PFSK-1 (cell line): ENCODE data around the gene GHRL.

Experiments used
- FOXP2 ChIP-seq: optimal IDR thresholded peaks from 2 replicates; pipeline ENCODE3; 2011; ENCODE audit warnings: borderline replicate concordance, control low read depth, inconsistent platforms; ENCODE audit not compliant: insufficient read depth; ENCODE audit errors: extremely low read length, extremely low read depth
- POLR2AphosphoS5 ChIP-seq: IDR thresholded peaks from 2 replicates; pipeline ENCODE4 v1.6.1; 2012; ENCODE audit warnings: low read depth, mild to moderate bottlenecking, control low read depth, low read length, moderate library complexity
- SIN3A ChIP-seq: IDR thresholded peaks from 2 replicates; pipeline ENCODE4 v1.6.1; 2012; ENCODE audit warnings: mild to moderate bottlenecking, low read length, moderate library complexity, borderline replicate concordance; ENCODE audit not compliant: insufficient read depth

- TF ChIP-seq SIN3A (no peak), POLR2AphosphoS5 (no peak), FOXP2 (no peak)
Observed at GRCh38 chr3:10322352-10322710, 29.6 kb upstream of the GHRL start.
